H1 (cell line): Measurements from ENCODE around the gene ANAPC1.
"Not testable (repeated sequence)": the region's sequence is repeated elsewhere in the genome, so short reads cannot be mapped to it uniquely, and the experiment has no call there.

Experiments
- BRCA1 ChIP-seq: IDR thresholded peaks from 2 replicates; pipeline ENCODE4 v1.6.1; 2012; ENCODE audit warnings: low read depth, low read length, improper control_type of control experiment
- CEBPB ChIP-seq: IDR thresholded peaks from 2 replicates; pipeline ENCODE4 v1.6.1; 2012; ENCODE audit warnings: low read depth, low read length
- CREB1 ChIP-seq: IDR thresholded peaks from 2 replicates; pipeline ENCODE4 v1.6.1; 2012; ENCODE audit warnings: inconsistent platforms
- CTCF ChIP-seq, 3 experiments: IDR thresholded peaks; 1 replicate in 2 of 3; 2 replicates in 1 of 3; pipeline versions ENCODE4 v1.5.1 to v1.6.1; 2011; ENCODE audit warnings: low read length in 3 of 3, mild to moderate bottlenecking in 3 of 3, inconsistent platforms in 2 of 3, low read depth in 1 of 3, moderate library complexity in 1 of 3; ENCODE audit not compliant: insufficient read depth in 1 of 3; ENCODE audit errors: control extremely low read depth in 1 of 3
- EZH2 ChIP-seq: fragments of 200-600 bp; sonication (generic); IDR thresholded peaks from 2 replicates; pipeline ENCODE4 v1.7.1; 2012; ENCODE audit warnings: low read depth, mild to moderate bottlenecking, moderate library complexity, low read length, inconsistent platforms; ENCODE audit not compliant: severe bottlenecking
- GABPA ChIP-seq: IDR thresholded peaks from 2 replicates; pipeline ENCODE4 v1.6.1; 2011; ENCODE audit warnings: mild to moderate bottlenecking, low read length, moderate library complexity, borderline replicate concordance; ENCODE audit not compliant: insufficient read depth
- HDAC6 ChIP-seq: IDR thresholded peaks from one replicate; pipeline ENCODE4 v1.7.1; 2012; ENCODE audit warnings: low read depth, mild to moderate bottlenecking, inconsistent platforms, low read length, moderate library complexity
- POLR2A ChIP-seq, 2 experiments: IDR thresholded peaks; 1 replicate in 1 of 2; 2 replicates in 1 of 2; pipeline ENCODE4 v1.6.1; 2011; ENCODE audit warnings: low read depth in 2 of 2, low read length in 2 of 2, mild to moderate bottlenecking in 2 of 2; ENCODE audit errors: control extremely low read depth in 1 of 2
- POLR2AphosphoS5 ChIP-seq: IDR thresholded peaks from 2 replicates; pipeline ENCODE4 v1.6.1; 2011; ENCODE audit warnings: low read depth, low read length
- SP1 ChIP-seq: IDR thresholded peaks from 2 replicates; pipeline ENCODE4 v1.6.1; 2011; ENCODE audit warnings: low read depth, low read length
- SP4 ChIP-seq: IDR thresholded peaks from 2 replicates; pipeline ENCODE4 v1.6.1; 2012; ENCODE audit warnings: low read length, inconsistent platforms
- SUZ12 ChIP-seq: fragments of 200-600 bp; sonication (generic); IDR thresholded peaks from 2 replicates; pipeline ENCODE4 v1.6.1; 2012; ENCODE audit warnings: mild to moderate bottlenecking, inconsistent platforms, low read length, moderate library complexity, mixed read lengths
- TCF12 ChIP-seq: IDR thresholded peaks from 2 replicates; pipeline ENCODE4 v1.6.1; 2011; ENCODE audit warnings: low read depth, mild to moderate bottlenecking, low read length

DNA sequence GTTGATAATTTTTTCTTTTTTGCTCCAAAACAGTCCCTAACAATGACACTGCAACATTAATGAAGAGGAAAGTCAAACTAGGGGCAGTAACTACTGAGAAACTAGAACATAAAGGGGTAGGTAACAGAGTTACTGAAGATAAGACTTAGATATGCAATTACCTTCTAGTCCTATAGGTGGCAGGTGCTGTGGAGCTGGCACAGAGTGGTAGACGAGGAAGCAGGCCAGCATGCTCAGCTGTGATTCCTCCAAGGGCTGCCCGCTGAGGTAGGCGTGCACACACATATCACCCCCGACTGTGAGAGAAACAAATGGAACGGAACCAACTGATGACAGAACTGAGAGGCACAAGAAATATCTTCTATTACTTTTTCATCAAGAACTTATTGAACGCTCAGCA is 111.8 kb downstream of the ANAPC1 start:
- TF ChIP-seq SUZ12; GABPA; CEBPB; CTCF (IDR thresholded peaks at IDR 0.05; ENCODE audit: control extremely low read depth in 1 of 3, insufficient read depth in 1 of 3, low read depth in 1 of 3, low read length in 3 of 3); POLR2AphosphoS5; CREB1; TCF12; SP1; BRCA1; SP4; HDAC6; EZH2; POLR2A (IDR thresholded peaks at IDR 0.05; ENCODE audit: control extremely low read depth in 1 of 2, low read depth in 2 of 2, low read length in 2 of 2): not testable (repeated sequence)
